ENCODE data around the gene HSD17B12.

Gene HSD17B12

DNA sequence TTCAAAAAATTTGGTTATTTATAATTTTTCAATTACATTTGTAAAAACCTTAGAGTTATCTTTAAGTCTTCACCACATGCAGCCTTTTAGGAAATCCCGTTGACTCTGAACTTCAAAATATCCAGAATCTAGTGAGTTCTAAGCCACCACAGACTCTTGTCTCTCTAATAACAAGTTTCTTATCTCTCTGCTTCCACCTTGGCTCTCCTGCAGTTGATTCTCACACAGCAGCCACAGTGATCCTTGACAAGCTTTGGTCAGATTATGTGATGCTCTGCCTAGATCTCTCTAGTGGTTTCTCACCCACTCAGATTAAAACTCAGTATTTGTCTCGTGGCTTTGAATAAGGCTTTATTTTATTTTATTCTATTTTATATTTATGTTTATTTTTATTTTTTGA, 8.6 kb downstream of the HSD17B12 start:
- no peak for FAIRE-seq

DNA sequence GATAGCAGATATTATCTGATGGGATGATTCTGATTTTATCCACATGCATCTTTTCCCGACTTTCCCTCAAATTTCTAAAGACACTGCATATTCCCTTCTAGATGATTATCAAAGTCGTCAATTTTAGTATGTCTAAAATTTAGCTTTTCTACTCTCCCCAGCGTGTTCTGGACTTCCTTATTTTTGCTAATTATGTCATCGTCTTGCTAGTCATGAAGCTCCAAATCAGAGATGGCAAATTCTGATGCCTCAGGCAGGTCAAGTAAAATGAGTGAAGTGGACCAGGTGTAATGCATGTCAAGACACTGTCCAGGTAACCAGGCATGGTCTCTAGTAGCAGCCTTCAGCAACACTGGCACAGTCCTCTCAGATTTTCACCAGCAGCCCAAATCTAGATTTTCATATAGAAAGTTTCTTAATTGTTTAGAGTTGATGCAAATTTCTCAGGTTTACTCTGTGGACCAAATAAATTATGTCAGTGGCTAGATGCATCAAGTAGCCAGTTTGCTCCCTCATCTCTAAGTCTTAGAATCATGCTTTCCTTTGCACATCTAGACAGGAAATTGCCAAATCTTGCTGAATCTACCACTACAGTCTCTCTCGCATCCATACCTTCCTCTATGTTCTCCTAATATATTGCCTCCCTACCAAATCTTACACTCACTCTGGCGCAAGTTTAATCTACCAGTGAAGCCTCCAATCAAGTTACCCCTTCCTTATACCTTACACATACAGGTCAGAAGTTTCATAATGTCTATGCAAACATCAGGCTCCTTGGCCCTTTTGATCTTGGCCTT, 10.6 kb downstream of the HSD17B12 start:
- FAIRE-seq: no peak

DNA sequence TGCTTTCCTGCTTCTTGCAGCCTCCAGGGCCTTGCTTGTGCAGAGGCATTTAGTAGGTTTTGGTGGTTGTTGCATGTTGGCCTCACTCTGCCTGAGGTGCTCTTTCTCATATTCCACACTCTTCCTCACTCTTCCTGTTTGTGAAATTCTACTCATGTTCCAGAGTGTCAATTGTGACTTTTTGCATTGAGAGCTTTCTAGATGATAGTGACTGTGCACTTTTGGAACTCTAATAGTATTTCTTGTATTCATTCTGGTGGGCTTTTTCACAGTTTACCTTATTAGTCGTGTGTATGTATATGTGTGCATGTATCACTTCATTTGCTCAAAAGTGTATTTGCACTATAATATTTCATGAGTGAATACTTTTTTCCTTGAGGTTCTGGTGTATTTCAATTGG, 11.3 kb downstream of the HSD17B12 start:
- no peak for FAIRE-seq

DNA sequence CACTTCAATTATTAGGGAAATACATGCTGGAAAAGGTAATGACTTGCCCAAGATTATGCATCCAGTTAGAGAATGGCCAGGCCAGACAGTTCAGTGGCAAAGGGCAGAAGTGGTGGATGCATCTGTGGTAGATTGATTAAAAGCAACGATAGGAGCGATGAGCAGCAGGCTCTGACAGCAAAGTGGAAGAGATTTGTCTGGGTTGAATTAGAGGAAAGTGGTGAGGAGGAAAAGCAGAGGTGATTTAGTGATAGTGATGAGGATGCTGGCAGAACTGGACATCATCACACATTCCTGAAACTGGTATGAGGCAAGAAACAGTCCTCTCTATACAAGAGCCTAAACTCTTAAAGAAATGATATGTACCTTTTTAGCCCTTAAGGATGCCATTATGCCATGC, 12.5 kb downstream of the HSD17B12 start:
- FAIRE-seq: no peak

DNA sequence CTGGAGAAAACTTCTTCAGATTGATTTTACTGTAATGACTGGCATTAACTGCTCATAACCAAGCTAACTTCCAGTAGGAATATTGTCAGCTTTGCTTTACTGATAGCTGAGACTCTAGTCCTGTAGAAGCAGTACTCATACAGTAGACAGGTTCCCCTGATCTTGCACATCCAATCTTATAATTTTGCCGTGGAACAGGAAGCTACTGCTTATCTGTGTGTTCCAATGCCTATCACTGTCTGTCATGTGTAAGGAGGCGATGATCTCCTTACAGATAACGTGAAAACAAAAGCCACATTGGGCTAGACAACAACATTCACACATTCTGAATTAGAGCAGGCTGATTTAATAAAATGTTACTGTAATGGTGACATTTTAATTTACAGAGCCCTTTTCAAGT, 13.2 kb downstream of the HSD17B12 start:
- no peak for FAIRE-seq

DNA sequence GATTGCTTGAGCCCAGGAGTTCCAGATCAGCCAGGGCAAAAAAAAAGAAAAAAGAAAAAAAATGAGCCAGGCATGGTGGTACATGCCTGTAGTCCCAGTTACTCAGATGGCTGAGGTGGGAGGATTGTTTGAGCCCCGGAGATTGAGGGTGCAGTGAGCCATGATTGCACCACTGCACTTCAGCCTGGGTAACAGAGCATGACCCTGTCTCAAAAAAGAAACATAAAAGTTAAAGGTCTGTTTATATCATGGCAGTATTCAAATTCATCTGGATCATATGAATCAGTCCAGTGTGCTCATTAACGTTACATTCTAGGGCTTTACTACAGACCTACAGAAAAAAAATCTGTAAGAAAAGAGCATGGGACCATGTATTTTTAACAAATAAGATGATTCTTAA, 13.9 kb downstream of the HSD17B12 start:
- no peak for FAIRE-seq

DNA sequence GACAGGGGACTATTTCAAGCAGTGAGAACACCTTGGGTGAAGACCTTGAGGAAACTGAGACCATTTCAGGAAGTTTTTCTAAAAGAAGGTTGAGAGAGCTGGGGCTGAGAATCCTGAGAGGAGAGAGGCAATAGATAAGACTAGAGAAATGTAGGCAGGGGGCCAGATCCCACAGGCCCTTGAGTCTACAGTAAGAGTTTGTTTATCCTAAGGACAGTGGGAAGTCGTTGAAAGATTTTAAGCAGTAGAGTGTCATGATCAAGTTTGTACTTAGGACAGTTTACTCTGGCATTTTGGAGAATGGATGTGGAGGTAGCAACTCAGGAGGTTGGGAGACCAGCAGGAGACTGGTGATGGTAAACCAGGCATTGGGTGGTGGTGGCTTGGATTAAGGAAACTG, 17.1 kb downstream of the HSD17B12 start:
- FAIRE-seq: no peak

DNA sequence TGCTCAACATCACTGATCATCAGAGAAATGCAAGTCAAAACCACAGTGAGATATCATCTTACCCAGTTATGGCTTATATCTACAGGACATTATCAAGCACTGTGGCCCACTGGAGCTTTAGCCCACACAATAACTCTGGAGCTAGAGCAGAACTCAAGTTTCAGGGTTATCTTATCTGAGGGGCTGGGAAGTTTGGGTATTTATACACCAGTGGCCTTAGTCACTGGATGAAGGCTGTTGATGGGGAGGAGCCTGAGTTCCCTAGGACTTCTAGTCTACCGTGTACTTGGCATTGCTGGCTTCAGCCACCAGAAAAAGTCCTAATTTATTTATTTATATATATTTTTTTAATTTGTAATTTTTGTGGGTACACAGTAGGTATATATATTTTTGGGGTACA, 19.3 kb downstream of the HSD17B12 start:
- FAIRE-seq: no peak

DNA sequence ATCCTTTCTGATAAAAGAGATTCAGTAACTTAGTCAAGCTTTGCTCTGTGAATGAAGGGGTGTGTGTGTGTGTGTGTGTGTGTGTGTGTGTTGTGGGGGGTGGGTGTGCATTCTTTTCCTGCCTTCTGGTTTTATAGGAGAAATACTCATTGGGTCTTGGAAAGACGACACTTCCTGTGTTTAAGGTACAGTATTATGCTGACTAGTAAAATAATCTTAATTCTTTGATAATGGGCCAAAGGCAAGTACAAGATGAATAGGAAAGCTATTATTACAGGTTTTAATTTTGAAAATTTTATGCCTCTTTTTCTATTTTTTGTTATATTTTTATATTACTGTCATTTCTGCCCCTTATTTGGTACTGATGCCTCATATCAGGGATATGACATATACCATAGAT, 26.1 kb downstream of the HSD17B12 start:
- no peak for FAIRE-seq

DNA sequence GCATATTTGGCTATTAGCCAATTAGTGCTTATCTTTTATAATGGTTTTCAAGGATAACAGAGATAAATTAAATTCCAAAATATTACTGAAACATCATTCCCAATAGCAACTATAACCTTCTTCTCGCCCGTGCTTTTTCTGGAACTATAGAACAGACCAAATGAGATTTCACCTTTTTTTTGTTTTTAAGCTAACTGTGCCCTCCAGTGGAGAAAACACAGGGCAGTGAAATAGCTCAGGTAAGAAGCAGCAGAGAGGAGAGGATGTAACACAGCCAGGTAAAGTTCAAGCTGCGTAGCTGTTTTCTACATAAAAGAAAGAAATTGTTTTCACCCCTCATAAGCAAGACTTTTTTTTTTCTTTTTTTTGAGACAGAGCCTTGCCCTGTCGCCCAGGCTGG, 28.2 kb downstream of the HSD17B12 start:
- no peak for FAIRE-seq

DNA sequence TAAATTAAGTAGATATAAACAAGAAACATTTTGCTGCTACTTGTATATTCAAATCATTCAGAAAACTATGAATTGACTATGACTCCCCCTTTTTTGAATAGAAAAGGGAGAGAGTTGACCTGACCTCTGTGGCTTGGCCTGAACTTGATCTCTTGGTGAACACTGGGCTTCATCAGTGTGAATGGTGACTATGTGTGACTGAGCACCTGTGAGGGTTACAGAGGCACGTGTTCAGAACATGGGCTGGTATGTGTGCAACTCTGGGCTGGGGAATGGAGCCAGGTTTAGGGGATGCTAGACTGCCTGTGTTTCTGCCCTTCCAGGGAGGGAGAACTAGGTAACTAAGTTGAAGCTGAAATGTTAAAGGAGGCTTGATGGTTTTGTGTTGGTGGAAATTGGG, 29.2 kb downstream of the HSD17B12 start:
- no peak for FAIRE-seq

DNA sequence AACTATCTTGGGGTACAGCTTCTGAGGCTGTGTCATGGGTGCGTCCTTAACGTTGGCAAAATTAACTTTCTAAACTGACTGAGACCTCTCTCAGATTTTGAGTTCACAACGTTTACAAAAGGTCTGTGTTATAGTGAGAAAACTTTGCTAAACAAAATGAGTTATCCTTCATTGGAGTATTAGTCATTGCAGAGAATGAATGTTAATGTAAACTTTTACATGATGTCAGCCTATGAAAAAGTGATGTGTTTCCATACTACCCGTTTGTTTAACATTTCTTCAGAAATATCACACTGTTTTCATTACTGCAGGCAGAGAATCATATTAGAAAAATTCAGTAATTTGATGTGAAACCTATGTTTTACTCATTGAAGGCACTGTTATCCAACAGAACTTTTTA, 32.1 kb downstream of the HSD17B12 start:
- no peak for FAIRE-seq

DNA sequence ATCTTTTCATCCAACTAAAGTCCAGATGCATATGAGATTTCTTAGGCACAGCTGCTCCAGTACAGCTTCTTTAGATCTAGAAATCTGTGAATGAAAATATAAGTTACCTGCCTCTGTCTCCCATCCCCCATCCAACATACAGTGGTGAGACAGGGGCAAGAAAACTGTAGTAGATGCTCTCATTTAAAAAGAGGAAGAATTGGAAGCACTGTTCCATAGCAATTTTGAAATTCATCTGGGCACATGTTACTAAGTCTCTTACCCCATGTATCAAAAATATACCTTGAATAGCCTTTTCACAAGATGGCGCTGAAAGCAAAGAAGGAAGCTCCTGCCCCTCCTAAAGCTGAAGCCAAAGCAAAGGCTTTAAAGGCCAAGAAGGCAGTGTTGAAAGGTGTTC, 37.8 kb downstream of the HSD17B12 start:
- no peak for FAIRE-seq

DNA sequence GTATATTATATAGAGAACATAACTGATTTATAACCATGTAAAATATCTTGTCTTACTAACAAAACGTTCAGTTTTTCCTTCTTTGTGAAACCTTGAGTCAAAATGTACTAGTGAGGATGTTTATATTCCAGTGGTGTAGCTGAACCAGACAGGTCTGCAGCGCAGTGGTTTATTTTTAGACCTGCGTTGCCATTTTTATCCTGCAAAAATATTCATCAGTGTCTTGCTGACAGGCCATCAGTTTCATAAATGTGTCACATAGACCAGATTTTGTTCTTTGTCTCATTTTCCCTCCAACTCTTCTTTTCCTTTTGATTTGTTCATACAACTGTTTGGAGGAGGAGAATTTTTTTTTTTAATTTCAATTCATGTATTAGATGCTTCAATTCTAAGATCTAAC, 43.1 kb downstream of the HSD17B12 start:
- FAIRE-seq: no peak

DNA sequence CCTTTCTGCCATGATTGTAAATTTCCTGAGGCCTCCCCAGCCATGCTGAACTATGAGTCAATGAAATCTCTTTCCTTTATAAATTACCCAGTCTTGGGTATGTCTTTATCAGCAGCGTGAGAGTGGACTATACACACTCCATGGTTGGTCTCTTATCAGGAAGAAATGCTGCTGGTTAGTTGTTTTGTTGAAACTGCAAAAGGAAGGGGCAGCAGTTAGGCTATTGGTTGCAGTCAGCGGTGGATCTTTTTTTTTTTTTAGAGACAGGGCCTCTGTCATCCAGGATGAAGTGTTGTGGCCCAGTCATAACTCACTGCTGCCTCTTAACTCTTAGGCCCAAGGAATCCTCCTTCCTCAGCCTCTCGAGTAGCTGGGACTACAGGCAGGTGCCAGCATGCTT, 51.7 kb downstream of the HSD17B12 start:
- FAIRE-seq: no peak

DNA sequence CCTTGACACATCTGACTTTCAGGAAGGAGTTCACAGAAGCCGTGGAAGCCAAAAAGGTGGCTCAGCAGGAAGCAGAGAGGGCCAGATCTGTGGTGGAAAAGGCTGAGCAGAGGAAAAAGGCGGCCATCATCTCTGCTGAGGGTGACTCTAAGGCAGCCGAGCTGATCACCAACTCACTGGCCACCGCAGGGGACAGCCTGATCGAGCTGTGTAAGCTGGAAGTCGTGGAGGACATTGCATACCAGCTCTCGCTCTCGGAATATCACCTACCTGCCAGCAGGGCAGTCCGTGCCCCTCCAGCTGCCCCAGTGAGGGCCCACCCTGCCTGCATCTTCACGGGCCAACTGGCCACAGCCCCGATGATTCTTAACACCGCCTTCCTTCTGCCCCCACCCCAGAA, 53.7 kb downstream of the HSD17B12 start:
- FAIRE-seq: no peak

DNA sequence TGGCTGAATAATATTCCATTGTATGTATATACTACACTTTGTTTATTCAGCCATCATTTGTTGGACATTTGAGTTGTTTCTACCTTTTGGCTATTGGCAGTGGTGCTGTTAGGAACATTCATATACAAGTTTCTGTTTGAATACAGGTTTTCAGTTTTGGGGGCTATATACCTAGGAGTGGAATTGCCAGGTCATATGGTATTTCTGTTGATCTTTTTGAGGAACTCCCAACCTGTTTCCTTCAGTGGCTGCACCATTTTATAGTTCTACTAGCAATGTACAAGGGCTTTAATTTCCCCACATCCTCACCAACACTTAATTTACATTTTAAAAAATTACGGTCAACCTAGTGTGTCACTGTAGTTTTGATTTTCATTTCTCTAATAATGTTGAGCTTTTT, 54.6 kb downstream of the HSD17B12 start:
- no peak for FAIRE-seq

DNA sequence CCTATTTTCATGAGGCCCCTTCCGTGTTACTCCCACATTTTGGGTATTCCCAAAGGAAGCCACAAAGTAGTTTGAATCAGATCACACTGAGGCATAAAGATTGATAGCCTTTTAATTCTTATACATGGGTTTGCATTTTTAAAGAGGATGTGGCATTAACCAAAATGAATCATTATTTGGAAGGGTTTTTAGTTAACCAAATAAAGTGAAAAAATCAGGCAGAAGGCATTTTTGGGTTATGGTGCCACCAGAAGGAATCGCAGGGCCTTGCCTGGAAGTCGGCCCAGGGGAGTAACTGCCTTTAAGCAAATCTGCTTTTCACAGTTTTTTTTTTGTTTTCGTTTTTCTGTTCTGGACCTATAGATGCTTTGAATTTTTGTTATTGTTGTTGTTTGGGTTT, 55.4 kb downstream of the HSD17B12 start:
- no peak for FAIRE-seq

DNA sequence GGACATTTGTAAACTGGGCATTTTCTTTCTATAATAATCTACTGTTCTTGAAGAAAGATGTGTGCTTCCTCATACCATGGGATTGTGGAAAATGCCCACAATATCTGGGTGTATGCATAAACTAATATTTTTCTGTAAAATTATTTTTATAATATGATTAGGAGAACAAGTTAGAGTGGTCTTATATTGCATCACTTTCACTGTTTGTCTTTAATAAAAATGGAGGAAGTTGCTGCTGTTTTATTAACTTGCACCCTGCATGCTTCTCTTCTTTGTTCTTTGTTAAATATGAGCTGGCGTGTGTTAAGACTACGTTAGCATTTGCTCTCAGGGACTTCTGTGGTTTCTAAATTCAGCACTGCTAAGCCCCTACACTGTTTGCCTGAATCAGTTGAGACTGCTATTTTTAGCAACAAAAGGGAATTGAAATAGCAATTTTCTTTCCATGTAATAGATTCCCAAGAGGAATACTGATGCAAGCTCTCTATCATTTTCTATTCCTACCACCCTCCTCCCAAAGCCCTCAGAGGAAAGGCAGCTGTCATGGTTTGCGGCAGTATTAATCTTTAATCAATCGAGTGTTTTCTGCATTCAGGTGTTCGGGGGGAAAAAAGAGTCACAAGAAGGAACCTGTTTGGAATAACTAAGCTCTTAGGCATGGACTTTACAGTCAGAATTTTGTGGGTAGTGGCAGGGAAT, 56.1 kb downstream of the HSD17B12 start:
- FAIRE-seq: no peak

DNA sequence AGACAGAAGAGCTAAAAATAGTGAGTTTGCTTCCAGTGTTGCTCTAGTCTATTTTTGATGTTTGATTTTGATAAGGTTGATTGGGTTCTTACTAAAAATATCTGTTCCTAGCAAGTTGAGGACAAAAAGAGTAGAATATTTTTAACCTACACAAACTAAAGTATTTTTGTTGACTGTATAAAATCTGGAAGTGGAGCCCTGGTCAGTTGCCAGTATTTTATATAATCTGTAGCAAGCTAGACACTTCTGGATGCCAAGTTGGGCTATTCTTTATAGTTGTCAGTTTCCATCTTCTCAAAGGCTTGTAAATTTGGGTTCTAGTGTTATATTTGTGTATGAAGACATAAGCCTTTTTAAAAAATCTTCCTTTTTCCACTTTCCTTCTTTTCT, 56.7 kb downstream of the HSD17B12 start:
- no peak for FAIRE-seq

DNA sequence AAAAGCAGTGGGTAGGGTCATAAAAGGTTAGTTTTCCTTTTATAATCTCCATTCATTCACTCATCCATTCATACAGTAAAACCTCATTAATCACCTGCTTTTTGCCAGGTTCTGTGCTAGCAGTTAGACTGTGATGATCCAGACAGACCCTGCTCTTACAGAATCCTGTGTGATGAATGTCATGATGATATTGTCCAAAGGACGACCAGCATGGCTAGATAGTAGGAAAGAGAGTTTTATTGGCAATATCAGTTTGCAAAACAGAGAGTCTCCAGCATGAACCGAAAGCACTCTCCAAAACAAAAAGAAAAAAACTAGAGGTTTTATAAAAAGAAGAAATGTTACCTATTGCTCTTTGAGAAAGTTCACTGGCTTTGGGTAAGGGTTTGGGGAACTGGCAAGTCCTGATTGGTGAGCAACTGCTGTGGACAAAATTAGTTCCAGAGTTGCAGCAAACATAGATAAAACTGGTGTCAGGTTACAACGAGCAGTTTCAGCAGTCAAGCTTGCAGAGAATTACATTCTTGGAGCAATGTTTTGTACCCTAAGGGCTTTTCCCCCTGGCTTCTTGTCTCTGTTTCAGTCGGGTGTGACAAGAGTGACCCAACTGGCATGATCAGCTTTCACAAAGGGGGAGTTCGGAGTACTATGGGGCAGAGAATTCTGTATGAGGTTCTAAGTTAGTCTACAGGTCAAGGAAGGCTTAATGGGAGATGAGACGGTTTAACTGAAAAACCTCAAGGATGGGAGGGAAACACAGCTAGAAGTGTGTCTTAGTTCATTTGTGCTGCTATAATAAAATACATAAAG, 58.3 kb downstream of the HSD17B12 start:
- FAIRE-seq: no peak

DNA sequence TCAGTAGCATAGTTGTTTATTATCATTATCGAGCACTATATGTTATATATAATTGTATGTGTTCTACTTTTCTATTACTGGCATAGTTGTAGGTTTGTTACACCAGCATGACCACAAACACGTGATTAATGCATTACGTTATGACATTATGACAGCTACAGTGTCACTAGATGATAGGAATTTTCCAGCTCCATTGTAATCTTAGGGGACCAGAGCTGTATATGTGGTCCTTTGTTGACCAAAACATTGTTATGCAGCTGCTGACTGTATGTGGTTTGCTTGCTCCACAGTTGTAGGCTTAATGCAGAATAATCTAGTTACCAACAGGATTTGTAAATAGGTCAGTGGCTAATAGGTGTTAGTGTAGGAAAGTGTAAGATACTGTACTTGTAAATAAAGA, 66.1 kb downstream of the HSD17B12 start:
- no peak for FAIRE-seq

DNA sequence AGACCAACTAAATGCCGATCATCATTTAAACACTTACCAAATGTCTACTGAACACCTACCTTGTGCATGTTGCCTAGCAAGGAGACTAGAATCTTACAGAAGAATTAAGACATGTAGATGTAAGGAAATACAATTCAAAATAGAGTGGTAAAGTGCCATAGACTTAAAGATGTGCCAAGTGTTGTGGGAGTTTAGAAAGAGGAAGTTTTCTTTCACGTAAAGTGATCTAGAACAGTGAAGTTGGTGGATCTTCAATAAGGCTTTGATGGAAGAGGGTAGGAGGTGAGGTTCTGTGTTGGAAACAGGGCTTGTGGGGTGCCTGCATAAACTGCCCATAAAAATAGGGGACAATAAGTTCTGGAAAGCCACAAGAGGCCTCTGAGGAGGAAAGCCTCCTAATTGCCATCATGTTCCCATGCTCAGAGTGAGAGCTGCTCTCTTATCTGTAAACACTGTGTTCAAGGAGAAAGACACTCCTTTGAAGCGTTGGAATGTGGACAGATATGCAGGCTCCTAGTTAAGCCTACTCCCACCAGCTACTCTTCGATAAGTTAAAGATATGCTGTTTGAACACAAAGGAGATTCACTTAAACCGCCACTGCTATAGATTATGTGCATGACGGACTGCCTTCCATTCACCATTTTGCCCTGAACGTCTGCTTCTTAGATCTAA, 66.7 kb downstream of the HSD17B12 start:
- FAIRE-seq: no peak
